Activated T-helper 2 cell treated with anti-CD3 and anti-CD28 coated beads, Interferon-gamma antibody, Interleukin-2, Interleukin-4, amounts not matched to agents 10 μg/mL and 5 μg/mL and 100 μg/mL, durations not matched to agents 14 hours and 24 hours and 36 hours (primary cell): ENCODE data around the gene TSHZ3. TPM values are rescaled to one million over a fixed set of nuclear protein-coding genes. Genes with fewer than 3 reads are reported as not detected.

Experiments used
- DNase-seq: peaks from one replicate; pipeline ENCODE4 v3.0.0; 2021; ENCODE audit warnings: low spot score
- H3K27ac Mint-ChIP-seq: one replicate; pipeline ENCODE4 v1.8.0; 2021; ENCODE audit warnings: mixed read lengths
- H3K27me3 Mint-ChIP-seq: one replicate; pipeline ENCODE4 v1.8.0; 2021; ENCODE audit warnings: low read depth, mixed read lengths
- H3K36me3 Mint-ChIP-seq: one replicate; pipeline ENCODE4 v1.8.0; 2021; ENCODE audit warnings: low read depth, mixed read lengths
- H3K4me1 Mint-ChIP-seq: one replicate; pipeline ENCODE4 v1.8.0; 2021; ENCODE audit warnings: low read depth, mixed read lengths
- H3K4me3 Mint-ChIP-seq: one replicate; pipeline ENCODE4 v1.8.0; 2021; ENCODE audit warnings: low read depth, mild to moderate bottlenecking, moderate library complexity, mixed read lengths
- H3K9me3 Mint-ChIP-seq: one replicate; pipeline ENCODE4 v1.8.0; 2021; ENCODE audit warnings: mixed read lengths
- intact Hi-C: fragments of 100-400 bp; cut with micrococcal nuclease; formaldehyde crosslinking; loops from one replicate; pipeline ENCODE4 v1.15.1; 2023
- total RNA-seq: library from RNA; stranded (reverse); gene quantifications from 2 replicates; pipeline ENCODE4 v1.2.3, GENCODE V29; 2022

TSHZ3 gene
- total RNA-seq, 1 donor from 2014 or later: 0.66 TPM

- Mint-ChIP-seq H3K27me3 (no peaks in the 10 kb centered on the region), H3K36me3 (no peaks in the 10 kb centered on the region), H3K9me3 (no peaks in the 10 kb centered on the region), H3K4me1 (no peaks in the 10 kb centered on the region), H3K27ac (no peak overlapping the region), H3K4me3 (no peak overlapping the region)
- intact Hi-C loops: no loop called here
- no peak for DNase-seq
These were observed 19.4 kb downstream of the TSHZ3 start for GRCh38 chr19:31329819-31330218.

GRCh38 chr19:31328238-31328637 is 21.0 kb downstream of the TSHZ3 start:
- Mint-ChIP-seq H3K9me3 (no peaks in the 10 kb centered on the region), H3K27ac (no peak overlapping the region), H3K36me3 (no peaks in the 10 kb centered on the region), H3K27me3 (no peaks in the 10 kb centered on the region), H3K4me3 (no peak overlapping the region), H3K4me1 (no peaks in the 10 kb centered on the region)
- intact Hi-C loops: no loop called here
- no peak for DNase-seq

- Mint-ChIP-seq H3K4me1 (no peaks in the 10 kb centered on the region), H3K27me3 (no peaks in the 10 kb centered on the region), H3K27ac (no peak overlapping the region), H3K36me3 (no peaks in the 10 kb centered on the region), H3K9me3 (no peaks in the 10 kb centered on the region), H3K4me3 (no peak overlapping the region)
- DNase-seq: no peak
- intact Hi-C loops: no loop called here
These were observed 22.8 kb downstream of the TSHZ3 start for GRCh38 chr19:31326329-31327028.

- intact Hi-C loops: no loop called here
- Mint-ChIP-seq H3K36me3 (no peaks in the 10 kb centered on the region), H3K4me1 (no peaks in the 10 kb centered on the region), H3K9me3 (no peaks in the 10 kb centered on the region), H3K27me3 (no peaks in the 10 kb centered on the region), H3K27ac (no peak overlapping the region), H3K4me3 (no peak overlapping the region)
- DNase-seq: no peak
These were observed 23.9 kb downstream of the TSHZ3 start for GRCh38 chr19:31325342-31325741.

- H3K27me3 Mint-ChIP-seq: no peaks in the 10 kb centered on the region
- no peaks in the 10 kb centered on the region for H3K4me1 Mint-ChIP-seq
- no peak for DNase-seq
- H3K9me3 Mint-ChIP-seq: no peaks in the 10 kb centered on the region
- no peaks in the 10 kb centered on the region for H3K36me3 Mint-ChIP-seq
- H3K27ac Mint-ChIP-seq: no peak overlapping the region
- intact Hi-C loops: no loop called here
- H3K4me3 Mint-ChIP-seq: no peak overlapping the region
These were observed 29.8 kb downstream of the TSHZ3 start for GRCh38 chr19:31319465-31319864.

- Mint-ChIP-seq H3K27ac (no peak overlapping the region), H3K36me3 (no peaks in the 10 kb centered on the region), H3K4me3 (no peak overlapping the region), H3K27me3 (no peaks in the 10 kb centered on the region), H3K4me1 (no peaks in the 10 kb centered on the region), H3K9me3 (no peaks in the 10 kb centered on the region)
- intact Hi-C loops: no loop called here
- no peak for DNase-seq
These were observed 30.3 kb downstream of the TSHZ3 start for GRCh38 chr19:31318790-31319425.

GRCh38 chr19:31317570-31317969 is 31.7 kb downstream of the TSHZ3 start:
- no peak for DNase-seq
- Mint-ChIP-seq H3K27me3 (no peaks in the 10 kb centered on the region), H3K4me3 (no peak overlapping the region), H3K36me3 (no peaks in the 10 kb centered on the region), H3K9me3 (no peaks in the 10 kb centered on the region), H3K27ac (no peak overlapping the region), H3K4me1 (no peaks in the 10 kb centered on the region)
- intact Hi-C loops: no loop called here

GRCh38 chr19:31317093-31317492 is 32.1 kb downstream of the TSHZ3 start:
- Mint-ChIP-seq H3K9me3 (no peaks in the 10 kb centered on the region), H3K4me3 (no peak overlapping the region), H3K36me3 (no peaks in the 10 kb centered on the region), H3K27me3 (no peaks in the 10 kb centered on the region), H3K27ac (no peak overlapping the region), H3K4me1 (no peaks in the 10 kb centered on the region)
- intact Hi-C loops: no loop called here
- DNase-seq: no peak

- H3K27me3 Mint-ChIP-seq: no peaks in the 10 kb centered on the region
- intact Hi-C loops: no loop called here
- no peak for DNase-seq
- H3K4me3 Mint-ChIP-seq: no peak overlapping the region
- H3K4me1 Mint-ChIP-seq: no peaks in the 10 kb centered on the region
- H3K27ac Mint-ChIP-seq: no peak overlapping the region
- H3K9me3 Mint-ChIP-seq: no peaks in the 10 kb centered on the region
- no peaks in the 10 kb centered on the region for H3K36me3 Mint-ChIP-seq
These were observed 32.9 kb downstream of the TSHZ3 start for GRCh38 chr19:31316201-31316951.

- DNase-seq: no peak
- Mint-ChIP-seq H3K9me3 (no peaks in the 10 kb centered on the region), H3K36me3 (no peaks in the 10 kb centered on the region), H3K4me1 (no peaks in the 10 kb centered on the region), H3K27ac (no peak overlapping the region), H3K4me3 (no peak overlapping the region), H3K27me3 (no peaks in the 10 kb centered on the region)
- intact Hi-C loops: no loop called here
These were observed 33.6 kb downstream of the TSHZ3 start for GRCh38 chr19:31315652-31316051.

- intact Hi-C loops: no loop called here
- no peak for DNase-seq
- Mint-ChIP-seq H3K4me3 (no peak overlapping the region), H3K4me1 (no peaks in the 10 kb centered on the region), H3K27me3 (no peaks in the 10 kb centered on the region), H3K36me3 (no peaks in the 10 kb centered on the region), H3K27ac (no peak overlapping the region), H3K9me3 (no peaks in the 10 kb centered on the region)
These were observed 34.2 kb downstream of the TSHZ3 start for GRCh38 chr19:31314849-31315629.

- no peak for DNase-seq
- no peak overlapping the region for H3K4me3 Mint-ChIP-seq
- no peak overlapping the region for H3K27ac Mint-ChIP-seq
- no peaks in the 10 kb centered on the region for H3K9me3 Mint-ChIP-seq
- H3K27me3 Mint-ChIP-seq: no peaks in the 10 kb centered on the region
- intact Hi-C loops: no loop called here
- H3K4me1 Mint-ChIP-seq: no peaks in the 10 kb centered on the region
- H3K36me3 Mint-ChIP-seq: no peaks in the 10 kb centered on the region
These were observed 35.1 kb downstream of the TSHZ3 start for GRCh38 chr19:31314156-31314555.
